Smooth muscle cell (in vitro differentiated cells): ENCODE measurements around the gene LIME1. TPM values are rescaled to one million over a fixed set of nuclear protein-coding genes. Genes with fewer than 3 reads are reported as not detected.

ENCODE experiments used
- DNase-seq: peaks from one replicate; lab custom pipeline; 2025; ENCODE audit not compliant: unreplicated experiment; lab: John Stamatoyannopoulos, UW
- H2AFZ ChIP-seq: fragments of 200-600 bp; sonication (generic); 2 replicates; pipeline ENCODE4 v1.6.0; 2016; ENCODE audit warnings: antibody characterized with exemption, low read depth, mild to moderate bottlenecking
- H3F3A ChIP-seq: fragments of 200-600 bp; sonication (generic); 2 replicates; pipeline ENCODE4 v1.6.0; 2017; ENCODE audit warnings: antibody characterized with exemption, low read depth
- H3K27ac ChIP-seq: fragments of 200-600 bp; sonication (generic); 2 replicates; pipeline ENCODE4 v1.5.1; 2016; ENCODE audit warnings: low read depth, mild to moderate bottlenecking
- H3K27me3 ChIP-seq: fragments of 200-600 bp; sonication (generic); 2 replicates; pipeline ENCODE4 v1.6.1; 2016; ENCODE audit warnings: low read depth, mild to moderate bottlenecking
- H3K36me3 ChIP-seq: fragments of 200-600 bp; sonication (generic); 2 replicates; pipeline ENCODE4 v1.5.1; 2016; ENCODE audit warnings: low read depth
- H3K4me1 ChIP-seq: fragments of 200-600 bp; sonication (generic); 2 replicates; pipeline ENCODE4 v1.5.1; 2016; ENCODE audit warnings: low read depth
- H3K4me2 ChIP-seq: fragments of 200-600 bp; sonication (generic); 2 replicates; pipeline ENCODE4 v1.6.0; 2016; ENCODE audit warnings: mild to moderate bottlenecking
- H3K4me3 ChIP-seq: fragments of 200-600 bp; sonication (generic); 2 replicates; pipeline ENCODE4 v1.5.1; 2016; ENCODE audit warnings: mild to moderate bottlenecking
- H3K79me2 ChIP-seq: fragments of 200-600 bp; sonication (generic); 2 replicates; pipeline ENCODE4 v1.6.0; 2016; ENCODE audit warnings: low read depth, mild to moderate bottlenecking
- H3K9ac ChIP-seq: fragments of 200-600 bp; sonication (generic); 2 replicates; pipeline ENCODE4 v1.6.0; 2016; ENCODE audit warnings: low read depth
- H3K9me3 ChIP-seq: fragments of 200-600 bp; sonication (generic); replicated peaks from 2 replicates; pipeline ENCODE4 v1.5.1; 2016; ENCODE audit warnings: low read depth
- H4K20me1 ChIP-seq: fragments of 200-600 bp; sonication (generic); 2 replicates; pipeline ENCODE4 v1.6.0; 2016; ENCODE audit warnings: low read depth
- WGBS: methylation state at CpG from one replicate; pipeline ENCODE4 v1.1.7; 2016; ENCODE audit warnings: low lambda C conversion rate; 5-methylcytosine and 5-hydroxymethylcytosine counted together
- polyA plus RNA-seq: library from polyadenylated mRNA; unstranded; fragments of >200 nt; fragmentation: Nextera tagmentation; extraction: Ambion mirVana; gene quantifications from 2 replicates; pipeline ENCODE4 v1.2.1, GENCODE V29; 2016
- total RNA-seq: library from RNA; depleted of rRNA; stranded (reverse); fragments of >200 nt; gene quantifications from 2 replicates; pipeline ENCODE4 v1.2.3, GENCODE V29; 2014
- TF ChIP-seq, protein P1 (sequence below): fragments of 200-600 bp; sonication (generic); IDR thresholded peaks from 2 replicates; pipeline ENCODE4 v1.5.1; 2017; ENCODE audit warnings: borderline replicate concordance, mild to moderate bottlenecking, antibody characterized with exemption; ENCODE audit not compliant: insufficient read depth, poor library complexity, severe bottlenecking

Gene LIME1
- total and polyA plus RNA-seq, 2 experiments from 2014 or later, result 6.9 to 7.2 TPM

GRCh38 chr20:63744574-63745423 lies 8.3 kb downstream of the LIME1 start:
- Histone ChIP-seq H3K4me2 (no peak overlapping the region), H2AFZ (no peak overlapping the region), H3F3A (peaks cover 15% of the 10 kb centered on the region), H3K4me3 (no peak overlapping the region), H3K9me3 (no peaks in the 10 kb centered on the region), H4K20me1 (peaks cover 10% of the 10 kb centered on the region), H3K27me3 (no peaks in the 10 kb centered on the region), H3K4me1 (peaks cover 7% of the 10 kb centered on the region), H3K36me3 (no peaks in the 10 kb centered on the region), H3K27ac (no peak overlapping the region), H3K9ac (no peak overlapping the region), H3K79me2 (no peaks in the 10 kb centered on the region)
- TF ChIP-seq, protein P1, sequence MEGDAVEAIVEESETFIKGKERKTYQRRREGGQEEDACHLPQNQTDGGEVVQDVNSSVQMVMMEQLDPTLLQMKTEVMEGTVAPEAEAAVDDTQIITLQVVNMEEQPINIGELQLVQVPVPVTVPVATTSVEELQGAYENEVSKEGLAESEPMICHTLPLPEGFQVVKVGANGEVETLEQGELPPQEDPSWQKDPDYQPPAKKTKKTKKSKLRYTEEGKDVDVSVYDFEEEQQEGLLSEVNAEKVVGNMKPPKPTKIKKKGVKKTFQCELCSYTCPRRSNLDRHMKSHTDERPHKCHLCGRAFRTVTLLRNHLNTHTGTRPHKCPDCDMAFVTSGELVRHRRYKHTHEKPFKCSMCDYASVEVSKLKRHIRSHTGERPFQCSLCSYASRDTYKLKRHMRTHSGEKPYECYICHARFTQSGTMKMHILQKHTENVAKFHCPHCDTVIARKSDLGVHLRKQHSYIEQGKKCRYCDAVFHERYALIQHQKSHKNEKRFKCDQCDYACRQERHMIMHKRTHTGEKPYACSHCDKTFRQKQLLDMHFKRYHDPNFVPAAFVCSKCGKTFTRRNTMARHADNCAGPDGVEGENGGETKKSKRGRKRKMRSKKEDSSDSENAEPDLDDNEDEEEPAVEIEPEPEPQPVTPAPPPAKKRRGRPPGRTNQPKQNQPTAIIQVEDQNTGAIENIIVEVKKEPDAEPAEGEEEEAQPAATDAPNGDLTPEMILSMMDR, result no peak
- no peak for DNase-seq
- 92% methylated on average over 25 of the region's 25 CpGs for WGBS

GRCh38 chr20:63745424-63745805 lies 9.0 kb downstream of the LIME1 start:
- WGBS, result 84% methylated on average over 15 of the region's 15 CpGs
- H2AFZ ChIP-seq, result no peak overlapping the region
- no peak overlapping the region for H3K9ac ChIP-seq
- no peaks in the 10 kb centered on the region for H3K9me3 ChIP-seq
- H3K4me3 ChIP-seq, result no peak overlapping the region
- H4K20me1 ChIP-seq, result peaks cover 10% of the 10 kb centered on the region
- H3K27ac ChIP-seq, result no peak overlapping the region
- H3F3A ChIP-seq, result peaks cover 13% of the 10 kb centered on the region
- no peaks in the 10 kb centered on the region for H3K36me3 ChIP-seq
- no peak overlapping the region for H3K4me2 ChIP-seq
- H3K4me1 ChIP-seq, result peaks cover 7% of the 10 kb centered on the region
- H3K79me2 ChIP-seq, result no peaks in the 10 kb centered on the region
- TF ChIP-seq, protein P1, result no peak
- DNase-seq, result no peak
- no peaks in the 10 kb centered on the region for H3K27me3 ChIP-seq

DNA sequence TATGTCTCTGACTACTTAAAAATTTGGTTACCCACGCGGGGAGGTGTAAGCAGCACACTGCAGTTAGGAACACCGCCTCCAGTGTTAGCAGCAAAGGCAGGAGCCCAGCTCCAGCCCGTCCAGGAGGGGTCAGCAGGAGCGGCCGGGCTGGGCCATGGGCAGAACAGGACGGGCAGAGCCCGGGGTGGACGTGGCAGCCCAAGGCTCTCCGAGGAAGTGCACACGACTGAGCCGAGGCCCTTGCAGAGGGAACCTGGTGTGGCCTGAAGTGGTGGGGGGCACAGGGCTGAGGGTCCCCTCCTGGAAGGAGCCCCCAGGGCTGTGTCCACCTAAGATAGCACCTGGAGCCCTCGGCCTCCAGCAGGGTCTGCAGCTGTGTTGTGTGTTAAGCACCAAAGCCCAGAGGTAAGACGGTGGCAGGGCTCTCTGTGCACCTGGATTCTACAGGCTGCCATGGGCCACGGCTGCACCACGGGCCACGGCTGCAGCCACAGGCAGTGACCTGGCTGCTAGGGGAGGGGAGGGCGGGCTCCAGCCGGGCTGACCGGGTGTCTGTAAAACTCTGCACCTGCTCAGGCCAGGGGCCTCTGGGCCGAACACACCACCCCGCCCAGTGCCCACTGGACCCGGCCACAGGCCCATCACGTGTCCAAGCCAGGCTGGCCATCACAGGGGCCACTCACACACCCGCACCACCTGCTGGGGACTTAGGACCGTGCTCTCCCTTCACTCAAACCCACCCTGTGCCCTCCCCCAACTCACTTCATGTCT lies 9.7 kb downstream of the LIME1 start:
- H3F3A ChIP-seq, result peaks cover 10% of the 10 kb centered on the region
- no peak overlapping the region for H2AFZ ChIP-seq
- no peak overlapping the region for H3K4me2 ChIP-seq
- H3K36me3 ChIP-seq, result no peaks in the 10 kb centered on the region
- no peak for DNase-seq
- no peaks in the 10 kb centered on the region for H3K27me3 ChIP-seq
- TF ChIP-seq, protein P1, result no peak
- H3K79me2 ChIP-seq, result no peaks in the 10 kb centered on the region
- no peaks in the 10 kb centered on the region for H3K9me3 ChIP-seq
- 96% methylated on average over 25 of the region's 26 CpGs for WGBS
- H3K9ac ChIP-seq, result no peak overlapping the region
- peaks cover 8% of the 10 kb centered on the region for H4K20me1 ChIP-seq
- peaks cover 5% of the 10 kb centered on the region for H3K4me1 ChIP-seq
- H3K4me3 ChIP-seq, result no peak overlapping the region
- H3K27ac ChIP-seq, result no peak overlapping the region
